Astrocyte of the spinal cord (primary cell): Measurements from ENCODE around the gene LAMC3.

ENCODE experiments used
- DNase-seq: peaks from one replicate; pipeline ENCODE4 v3.0.0; 2011; ENCODE audit warnings: low read depth, low spot score
- H3K4me3 ChIP-seq: 2 replicates; pipeline ENCODE4 v1.5.1; 2011; ENCODE audit warnings: low read depth, mild to moderate bottlenecking, low read length, moderate library complexity
- CTCF ChIP-seq: IDR thresholded peaks from 2 replicates; pipeline ENCODE4 v1.5.1; 2012; ENCODE audit warnings: low read depth, mild to moderate bottlenecking, low read length, inconsistent platforms
- in situ Hi-C: cut with HindIII; loops from 2 replicates; pipeline ENCODE4 v1.10.0; 2017; ENCODE audit warnings: low sequenced_read_pairs

The LAMC3 gene

GRCh38 chr9:130977811-130978221 lies 31.2 kb upstream of the LAMC3 start:
- TF ChIP-seq CTCF: no peak
- in situ Hi-C loops: no loop called here

GRCh38 chr9:130979591-130980385 lies 29.2 kb upstream of the LAMC3 start:
- TF ChIP-seq CTCF: no peak
- no peak overlapping the region for H3K4me3 ChIP-seq
- DNase-seq: no peak
- in situ Hi-C loops: no loop called here

More at GRCh38 chr9:130977811-130978221, 31.2 kb upstream of the LAMC3 start:
- DNase-seq: no peak
- no peak overlapping the region for H3K4me3 ChIP-seq

- no peak for DNase-seq
- H3K4me3 ChIP-seq: no peak overlapping the region
- no peak for TF ChIP-seq CTCF
- in situ Hi-C loops: no loop called here
Observed at GRCh38 chr9:130980526-130980925, 28.4 kb upstream of the LAMC3 start.

GRCh38 chr9:130981002-130981755 lies 27.8 kb upstream of the LAMC3 start:
- in situ Hi-C loops: no loop called here

GRCh38 chr9:130981756-130982137 lies 27.2 kb upstream of the LAMC3 start:
- no peak for DNase-seq
- no peak overlapping the region for H3K4me3 ChIP-seq
- TF ChIP-seq CTCF: no peak
- in situ Hi-C loops: no loop called here

More at GRCh38 chr9:130981002-130981755, 27.8 kb upstream of the LAMC3 start:
- no peak overlapping the region for H3K4me3 ChIP-seq
- no peak for TF ChIP-seq CTCF
- DNase-seq: no peak

GRCh38 chr9:130982636-130983358 lies 26.2 kb upstream of the LAMC3 start:
- H3K4me3 ChIP-seq: no peak overlapping the region
- no peak for TF ChIP-seq CTCF
- in situ Hi-C loops: no loop called here

More at GRCh38 chr9:130982636-130983358, 26.2 kb upstream of the LAMC3 start:
- DNase-seq: no peak
